A673 (cell line): ENCODE results near the gene SNX10. TPM values are rescaled to one million over a fixed set of nuclear protein-coding genes. Genes with fewer than 3 reads are reported as not detected.

Experiments
- BruUV-seq: library from RNA; stranded (reverse); fragments of 400-500 nt; replicated peaks from 2 replicates; lab custom pipeline; 2021; lab: Mats Ljungman, UMichigan
- CTCF ChIA-PET: fragments of 300-600 bp; sonication (Branson Sonifier 250); formaldehyde crosslinking; loops from one replicate; lab custom pipeline; 2022; ENCODE audit warnings: antibody characterized with exemption; lab: Charles Lee
- POLR2A ChIA-PET: fragments of 300-600 bp; sonication (Branson Sonifier 250); formaldehyde crosslinking; loops from one replicate; lab custom pipeline; 2022; ENCODE audit warnings: antibody characterized with exemption; ENCODE audit not compliant: low non-redundant PET; lab: Charles Lee
- DNase-seq: peaks from one replicate; pipeline ENCODE4 v3.0.0-alpha.2; 2015; ENCODE audit warnings: low spot score
- H3K27ac ChIP-seq: fragments of 200-600 bp; sonication (generic); 2 replicates; pipeline ENCODE4 v1.5.1; 2016; ENCODE audit warnings: mixed run types, low read depth, mild to moderate bottlenecking, mixed read lengths, antibody characterized with exemption, low read length; ENCODE audit not compliant: poor library complexity, severe bottlenecking
- H3K27me3 ChIP-seq: fragments of 200-600 bp; sonication (generic); replicated peaks from 2 replicates; pipeline ENCODE4 v1.6.1; 2017; ENCODE audit warnings: mixed run types, low read depth, mild to moderate bottlenecking, mixed read lengths, antibody characterized with exemption, low read length; ENCODE audit not compliant: insufficient read depth, poor library complexity
- H3K36me3 ChIP-seq: fragments of 200-600 bp; sonication (generic); 2 replicates; pipeline ENCODE4 v1.6.1; 2016; ENCODE audit warnings: mixed run types, mild to moderate bottlenecking, mixed read lengths, antibody characterized with exemption, low read length; ENCODE audit not compliant: insufficient read depth, poor library complexity, severe bottlenecking
- H3K4me1 ChIP-seq: fragments of 200-600 bp; sonication (generic); 2 replicates; pipeline ENCODE4 v1.6.1; 2017; ENCODE audit warnings: mixed run types, mild to moderate bottlenecking, mixed read lengths, antibody characterized with exemption, low read length; ENCODE audit not compliant: insufficient read depth, poor library complexity, severe bottlenecking
- H3K4me3 ChIP-seq: fragments of 200-600 bp; sonication (generic); 2 replicates; pipeline ENCODE4 v1.5.1; 2016; ENCODE audit warnings: low read depth, mixed run types, mild to moderate bottlenecking, mixed read lengths, low read length; ENCODE audit not compliant: poor library complexity, severe bottlenecking
- H3K9me3 ChIP-seq: fragments of 200-600 bp; sonication (generic); 2 replicates; pipeline ENCODE4 v1.6.1; 2016; ENCODE audit warnings: mixed run types, low read depth, mild to moderate bottlenecking, mixed read lengths, antibody characterized with exemption, low read length; ENCODE audit not compliant: poor library complexity, severe bottlenecking
- EZH2 ChIP-seq: fragments of 200-600 bp; sonication (generic); IDR thresholded peaks from 2 replicates; pipeline ENCODE4 v1.6.1; 2017; ENCODE audit warnings: borderline replicate concordance, low read depth, mild to moderate bottlenecking, mixed read lengths, antibody characterized with exemption, low read length; ENCODE audit not compliant: poor library complexity, severe bottlenecking
- intact Hi-C: fragments of 100-400 bp; cut with micrococcal nuclease; formaldehyde crosslinking; loops from one replicate; pipeline ENCODE4 v1.10.0; 2022; ENCODE audit not compliant: unreplicated experiment
- total RNA-seq: library from RNA; stranded (reverse); gene quantifications from 2 replicates; pipeline ENCODE4 v1.2.3, GENCODE V29; 2021
- TF ChIP-seq, protein P1 (sequence below): fragments of 300-800, 200-600 bp; sonication (generic); conservative IDR thresholded peaks from 2 replicates; pipeline ENCODE4 v1.5.1; 2017; ENCODE audit warnings: low read depth, mild to moderate bottlenecking, antibody characterized with exemption, low read length, moderate library complexity, mixed read lengths

SNX10 gene
- total RNA-seq, 1 experiment from 2014 or later: 1.1 TPM

DNA sequence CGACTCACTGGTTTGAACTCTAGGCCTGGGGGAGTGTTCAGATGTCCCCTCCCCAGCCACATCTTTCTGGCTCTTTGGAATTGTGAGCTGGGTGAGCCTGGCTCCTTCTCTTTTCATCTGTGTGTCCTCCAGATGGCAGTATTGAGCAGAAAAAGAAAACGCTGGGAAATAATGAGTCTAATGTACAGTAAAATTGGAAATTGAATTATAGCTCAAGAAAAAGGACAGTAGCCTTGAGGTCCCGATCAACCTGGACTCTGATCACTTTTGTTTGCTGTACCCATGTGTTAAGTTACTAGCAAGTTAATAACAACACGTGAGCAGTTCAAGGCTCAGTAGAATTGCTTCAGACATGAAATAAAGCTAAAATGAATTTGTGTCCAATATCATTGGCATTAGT lies 77.9 kb downstream of the SNX10 start:
- no TSS peak for BruUV-seq
- POLR2A ChIA-PET: no interaction called here
- peak; percentile 63 for DNase-seq
- CTCF ChIA-PET: interaction anchor here (0.5 to 2.1 kb wide), 12 partner anchors 165 to 1173 kb away, joined by 3 to 21 read pairs (median 5); no protein-coding TSS in a partner anchor
- TF ChIP-seq, protein P1, sequence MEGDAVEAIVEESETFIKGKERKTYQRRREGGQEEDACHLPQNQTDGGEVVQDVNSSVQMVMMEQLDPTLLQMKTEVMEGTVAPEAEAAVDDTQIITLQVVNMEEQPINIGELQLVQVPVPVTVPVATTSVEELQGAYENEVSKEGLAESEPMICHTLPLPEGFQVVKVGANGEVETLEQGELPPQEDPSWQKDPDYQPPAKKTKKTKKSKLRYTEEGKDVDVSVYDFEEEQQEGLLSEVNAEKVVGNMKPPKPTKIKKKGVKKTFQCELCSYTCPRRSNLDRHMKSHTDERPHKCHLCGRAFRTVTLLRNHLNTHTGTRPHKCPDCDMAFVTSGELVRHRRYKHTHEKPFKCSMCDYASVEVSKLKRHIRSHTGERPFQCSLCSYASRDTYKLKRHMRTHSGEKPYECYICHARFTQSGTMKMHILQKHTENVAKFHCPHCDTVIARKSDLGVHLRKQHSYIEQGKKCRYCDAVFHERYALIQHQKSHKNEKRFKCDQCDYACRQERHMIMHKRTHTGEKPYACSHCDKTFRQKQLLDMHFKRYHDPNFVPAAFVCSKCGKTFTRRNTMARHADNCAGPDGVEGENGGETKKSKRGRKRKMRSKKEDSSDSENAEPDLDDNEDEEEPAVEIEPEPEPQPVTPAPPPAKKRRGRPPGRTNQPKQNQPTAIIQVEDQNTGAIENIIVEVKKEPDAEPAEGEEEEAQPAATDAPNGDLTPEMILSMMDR: peak; percentile 80
- no peak for TF ChIP-seq EZH2
- peaks cover 53% of the 10 kb centered on the region for H3K27me3 ChIP-seq
- H3K4me1 ChIP-seq: peaks cover 2% of the 10 kb centered on the region
- H3K9me3 ChIP-seq: no peaks in the 10 kb centered on the region
- no peaks in the 10 kb centered on the region for H3K36me3 ChIP-seq
- H3K4me3 ChIP-seq: no peak overlapping the region
- intact Hi-C loops: loop anchor here (1.0 to 10.0 kb wide), 5 partner anchors 298 to 1115 kb away; no protein-coding TSS in a partner anchor
- H3K27ac ChIP-seq: no peak overlapping the region

- H3K9me3 ChIP-seq: no peaks in the 10 kb centered on the region
- peaks cover 57% of the 10 kb centered on the region for H3K27me3 ChIP-seq
- no peak for TF ChIP-seq EZH2
- TF ChIP-seq, protein P1: no peak
- POLR2A ChIA-PET: no interaction called here
- H3K4me3 ChIP-seq: no peak overlapping the region
- CTCF ChIA-PET: interaction anchor here (0.5 to 2.1 kb wide), 11 partner anchors 165 to 791 kb away, joined by 3 to 21 read pairs (median 5); no protein-coding TSS in a partner anchor
- H3K27ac ChIP-seq: no peak overlapping the region
- BruUV-seq: no TSS peak
- intact Hi-C loops: no loop called here
- peak; percentile 15 for DNase-seq
- H3K36me3 ChIP-seq: no peaks in the 10 kb centered on the region
- peaks cover under 1% of the 10 kb centered on the region for H3K4me1 ChIP-seq
Measured at GRCh38 chr7:26370011-26370410, 78.3 kb downstream of the SNX10 start.

DNA sequence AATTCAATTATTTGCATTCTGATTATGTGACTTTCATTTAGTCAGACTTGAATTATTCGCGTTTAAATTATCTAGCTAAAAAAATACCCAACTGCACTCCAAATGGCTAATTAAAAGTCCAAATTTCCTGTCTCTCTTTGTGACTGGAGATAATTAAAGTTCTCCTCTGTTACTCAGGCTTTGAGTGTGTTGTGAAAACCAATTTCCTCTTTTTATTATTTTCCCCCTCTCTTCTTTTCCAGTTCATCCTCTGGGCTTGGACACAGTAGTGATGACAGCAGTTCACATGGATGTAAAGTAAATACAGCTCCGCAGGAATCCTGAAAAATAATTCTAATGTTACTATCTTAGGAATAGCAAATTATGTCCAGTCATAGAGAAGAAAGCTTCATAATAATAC lies 80.6 kb downstream of the SNX10 start:
- intact Hi-C loops: no loop called here
- H3K27me3 ChIP-seq: peaks cover 80% of the 10 kb centered on the region
- TF ChIP-seq, protein P1: no peak
- no peak for TF ChIP-seq EZH2

More for the DNA sequence above, 80.6 kb downstream of the SNX10 start:
- BruUV-seq: no TSS peak
- ChIA-PET CTCF (interaction anchor here (1.4 kb wide), 1 partner anchor 295 kb away, joined by 5 read pairs; no protein-coding TSS in a partner anchor), POLR2A (interaction anchor here (0.6 kb wide), 1 partner anchor 516 kb away, joined by 3 read pairs; no protein-coding TSS in a partner anchor)
- Histone ChIP-seq H3K4me3 (no peak overlapping the region), H3K9me3 (no peaks in the 10 kb centered on the region), H3K4me1 (peaks cover 11% of the 10 kb centered on the region), H3K27ac (no peak overlapping the region), H3K36me3 (no peaks in the 10 kb centered on the region)
- DNase-seq: no peak
